Urothelium cell line (cell line): Measurements from ENCODE around the gene NTSR1.

Experiments
- DNase-seq: peaks from one replicate; pipeline ENCODE4 v3.0.0; 2011; ENCODE audit warnings: low spot score, mixed read lengths
- FAIRE-seq: peaks from 2 replicates; lab custom pipeline; 2011; peaks lifted over from hg19 to GRCh38; lab: Jason Lieb, UNC

The NTSR1 gene

GRCh38 chr20:62768234-62768546 is 59.6 kb downstream of the NTSR1 start:
- FAIRE-seq = peak; percentile 46
- no peak for DNase-seq

GRCh38 chr20:62768551-62769287 is 60.1 kb downstream of the NTSR1 start:
- peak; percentile 60 for DNase-seq
- peak; percentile 98 for FAIRE-seq

GRCh38 chr20:62769346-62770071 is 60.9 kb downstream of the NTSR1 start:
- DNase-seq (no peak), FAIRE-seq (no peak)

GRCh38 chr20:62770111-62770910 is 61.7 kb downstream of the NTSR1 start:
- no peak for FAIRE-seq
- DNase-seq = no peak

- FAIRE-seq = no peak
Observed at GRCh38 chr20:62770916-62771315, 62.3 kb downstream of the NTSR1 start.

GRCh38 chr20:62771396-62772102 is 62.9 kb downstream of the NTSR1 start:
- no peak for DNase-seq
- no peak for FAIRE-seq

More at GRCh38 chr20:62770916-62771315, 62.3 kb downstream of the NTSR1 start:
- no peak for DNase-seq

GRCh38 chr20:62772103-62772611 is 63.5 kb downstream of the NTSR1 start:
- FAIRE-seq = peak; percentile 35
- no peak for DNase-seq

- FAIRE-seq (no peak), DNase-seq (no peak)
Observed at GRCh38 chr20:62772619-62772989, 64.0 kb downstream of the NTSR1 start.

GRCh38 chr20:62772990-62773844 is 64.6 kb downstream of the NTSR1 start:
- FAIRE-seq = peak; percentile 48
- no peak for DNase-seq

GRCh38 chr20:62773845-62774714 is 65.4 kb downstream of the NTSR1 start:
- no peak for DNase-seq
- no peak for FAIRE-seq

GRCh38 chr20:62774762-62775161 is 66.1 kb downstream of the NTSR1 start:
- DNase-seq (no peak), FAIRE-seq (no peak)

- DNase-seq (no peak), FAIRE-seq (no peak)
Observed at GRCh38 chr20:62775206-62775605, 66.6 kb downstream of the NTSR1 start.

- DNase-seq (no peak), FAIRE-seq (no peak)
Observed at GRCh38 chr20:62776035-62776691, 67.5 kb downstream of the NTSR1 start.

GRCh38 chr20:62776692-62777527 is 68.3 kb downstream of the NTSR1 start:
- peak; percentile 56 for DNase-seq
- peak; percentile 87 for FAIRE-seq

- DNase-seq (no peak), FAIRE-seq (no peak)
Observed at GRCh38 chr20:62777528-62777830, 68.8 kb downstream of the NTSR1 start.

GRCh38 chr20:62778058-62778457 is 69.4 kb downstream of the NTSR1 start:
- DNase-seq (no peak), FAIRE-seq (no peak)

GRCh38 chr20:62778601-62779416 is 70.2 kb downstream of the NTSR1 start:
- FAIRE-seq (no peak), DNase-seq (no peak)
